Keratinocyte (primary cell): ENCODE data around the gene FAM120C.

Experiments used
- EZH2 ChIP-seq: IDR thresholded peaks from one replicate; pipeline ENCODE4 v1.6.1; 2012; ENCODE audit warnings: inconsistent platforms, mild to moderate bottlenecking, low read length, moderate library complexity
- TF ChIP-seq, protein P1 (sequence below), 3 experiments: IDR thresholded peaks in 1 of 3; conservative IDR thresholded peaks in 1 of 3; optimal IDR thresholded peaks in 1 of 3; 2 replicates in 2 of 3; 3 replicates in 1 of 3; pipeline versions ENCODE3 to v1.5.1; 2011; ENCODE audit warnings: low read length in 3 of 3, mild to moderate bottlenecking in 3 of 3, moderate library complexity in 2 of 3, control low read depth in 1 of 3, inconsistent platforms in 1 of 3; ENCODE audit not compliant: insufficient read depth in 2 of 3; ENCODE audit errors: extremely low read depth in 1 of 3

DNA sequence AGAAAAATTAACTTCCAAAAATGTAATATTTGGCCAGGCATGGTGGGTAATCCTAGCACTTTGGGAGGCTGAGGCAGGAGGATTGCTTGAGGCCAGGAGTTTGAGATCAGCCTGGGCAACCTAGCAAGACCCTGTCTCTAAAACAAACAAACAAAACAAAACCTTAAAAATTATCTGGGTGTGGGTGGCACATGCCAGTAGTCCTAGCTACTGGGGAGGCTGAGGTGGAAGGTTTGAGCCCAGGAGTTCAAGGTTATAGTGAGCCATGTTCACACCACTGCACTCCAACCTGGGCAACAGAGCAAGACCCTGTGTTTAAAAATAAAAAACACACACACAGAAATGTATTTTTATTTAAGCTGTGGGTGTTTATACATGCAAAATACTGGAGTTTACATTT, 12.0 kb downstream of the FAM120C start:
- TF ChIP-seq, protein P1, sequence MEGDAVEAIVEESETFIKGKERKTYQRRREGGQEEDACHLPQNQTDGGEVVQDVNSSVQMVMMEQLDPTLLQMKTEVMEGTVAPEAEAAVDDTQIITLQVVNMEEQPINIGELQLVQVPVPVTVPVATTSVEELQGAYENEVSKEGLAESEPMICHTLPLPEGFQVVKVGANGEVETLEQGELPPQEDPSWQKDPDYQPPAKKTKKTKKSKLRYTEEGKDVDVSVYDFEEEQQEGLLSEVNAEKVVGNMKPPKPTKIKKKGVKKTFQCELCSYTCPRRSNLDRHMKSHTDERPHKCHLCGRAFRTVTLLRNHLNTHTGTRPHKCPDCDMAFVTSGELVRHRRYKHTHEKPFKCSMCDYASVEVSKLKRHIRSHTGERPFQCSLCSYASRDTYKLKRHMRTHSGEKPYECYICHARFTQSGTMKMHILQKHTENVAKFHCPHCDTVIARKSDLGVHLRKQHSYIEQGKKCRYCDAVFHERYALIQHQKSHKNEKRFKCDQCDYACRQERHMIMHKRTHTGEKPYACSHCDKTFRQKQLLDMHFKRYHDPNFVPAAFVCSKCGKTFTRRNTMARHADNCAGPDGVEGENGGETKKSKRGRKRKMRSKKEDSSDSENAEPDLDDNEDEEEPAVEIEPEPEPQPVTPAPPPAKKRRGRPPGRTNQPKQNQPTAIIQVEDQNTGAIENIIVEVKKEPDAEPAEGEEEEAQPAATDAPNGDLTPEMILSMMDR (optimal IDR thresholded peaks at IDR 0.05 in 1 of 3, IDR thresholded peaks at IDR 0.05 in 1 of 3, conservative IDR thresholded peaks at IDR 0.05 in 1 of 3; ENCODE audit: extremely low read depth in 1 of 3, insufficient read depth in 2 of 3, low read length in 3 of 3) = no peak
- no peak for TF ChIP-seq EZH2
